DND-41 (cell line): ENCODE data around the gene ITGB2.

Experiments used
- EZH2 ChIP-seq: IDR thresholded peaks from 3 replicates; pipeline ENCODE4 v1.6.1; 2012; ENCODE audit warnings: borderline replicate concordance, low read depth, mild to moderate bottlenecking, moderate library complexity, low read length, inconsistent platforms; ENCODE audit not compliant: severe bottlenecking
- TF ChIP-seq, protein P1 (sequence below): IDR thresholded peaks from 2 replicates; pipeline ENCODE4 v1.5.1; 2012; ENCODE audit warnings: borderline replicate concordance, low read length, moderate library complexity, mild to moderate bottlenecking; ENCODE audit not compliant: poor library complexity, severe bottlenecking; ENCODE audit errors: extremely low read depth

DNA sequence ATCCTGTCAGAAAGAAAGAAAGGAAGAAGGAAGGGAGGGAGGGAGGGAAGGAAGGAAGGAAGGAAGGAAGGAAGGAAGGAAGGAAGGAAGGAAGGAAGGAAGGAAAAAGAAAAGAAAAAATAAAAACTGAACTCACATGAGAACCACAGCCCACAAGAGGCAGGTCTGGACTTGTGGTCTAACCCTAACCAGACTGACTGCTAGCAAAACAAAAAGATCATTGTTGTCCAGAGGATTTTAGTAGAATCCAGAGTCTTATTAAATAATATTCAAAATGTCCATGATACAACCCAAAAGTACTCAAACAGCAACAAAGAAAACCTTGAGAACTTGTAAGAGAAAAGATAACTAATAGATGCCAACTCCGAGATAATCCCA is 4.7 kb upstream of the ITGB2 start:
- TF ChIP-seq, protein P1, sequence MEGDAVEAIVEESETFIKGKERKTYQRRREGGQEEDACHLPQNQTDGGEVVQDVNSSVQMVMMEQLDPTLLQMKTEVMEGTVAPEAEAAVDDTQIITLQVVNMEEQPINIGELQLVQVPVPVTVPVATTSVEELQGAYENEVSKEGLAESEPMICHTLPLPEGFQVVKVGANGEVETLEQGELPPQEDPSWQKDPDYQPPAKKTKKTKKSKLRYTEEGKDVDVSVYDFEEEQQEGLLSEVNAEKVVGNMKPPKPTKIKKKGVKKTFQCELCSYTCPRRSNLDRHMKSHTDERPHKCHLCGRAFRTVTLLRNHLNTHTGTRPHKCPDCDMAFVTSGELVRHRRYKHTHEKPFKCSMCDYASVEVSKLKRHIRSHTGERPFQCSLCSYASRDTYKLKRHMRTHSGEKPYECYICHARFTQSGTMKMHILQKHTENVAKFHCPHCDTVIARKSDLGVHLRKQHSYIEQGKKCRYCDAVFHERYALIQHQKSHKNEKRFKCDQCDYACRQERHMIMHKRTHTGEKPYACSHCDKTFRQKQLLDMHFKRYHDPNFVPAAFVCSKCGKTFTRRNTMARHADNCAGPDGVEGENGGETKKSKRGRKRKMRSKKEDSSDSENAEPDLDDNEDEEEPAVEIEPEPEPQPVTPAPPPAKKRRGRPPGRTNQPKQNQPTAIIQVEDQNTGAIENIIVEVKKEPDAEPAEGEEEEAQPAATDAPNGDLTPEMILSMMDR: no peak
- no peak for TF ChIP-seq EZH2
